Gastrocnemius medialis (tissue), 4 donors: ENCODE results near the gene MARCHF10.

Experiments used
- CTCF ChIP-seq, 5 experiments: fragments of 450-650 bp in 3 of 5; fragments of 200-600 bp in 2 of 5; sonication (generic) in 2 of 5; IDR thresholded peaks in 4 of 5; conservative IDR thresholded peaks in 1 of 5; 1 replicate in 4 of 5; 2 replicates in 1 of 5; pipeline ENCODE4 v1.5.1; 2016 to 2019; ENCODE audit warnings: antibody characterized with exemption in 5 of 5, mild to moderate bottlenecking in 3 of 5, moderate library complexity in 3 of 5
- POLR2A ChIP-seq, 2 donors: fragments of 450-650 bp; IDR thresholded peaks; one replicate each; pipeline ENCODE4 v1.6.1; 2017; ENCODE audit warnings: antibody characterized with exemption in 2 of 2, mild to moderate bottlenecking in 2 of 2, moderate library complexity in 2 of 2

- TF ChIP-seq CTCF (IDR thresholded peaks at IDR 0.05 in 4 of 5, conservative IDR thresholded peaks at IDR 0.05 in 1 of 5), result no peak
- no peak for TF ChIP-seq POLR2A (IDR thresholded peaks at IDR 0.05)
These were observed 6.5 kb downstream of the MARCHF10 start for GRCh38 chr17:62801553-62802114.
